K562 (cell line): ENCODE results near the gene DBNDD2. TPM values are rescaled to one million over a fixed set of nuclear protein-coding genes. Genes with fewer than 3 reads are reported as not detected.
A peak's percentile ranks its signal among the peaks of the same experiment; 100 is the strongest.

Experiments used
- DMBX1 ChIP-seq: fragments of 250-450 bp; sonication (Bioruptor Pico); IDR thresholded peaks from 2 replicates; pipeline ENCODE4 v1.8.0; 2022; ENCODE audit warnings: inconsistent platforms, mild to moderate bottlenecking, moderate library complexity, borderline replicate concordance
- FOXP1 ChIP-seq: sonication (generic); formaldehyde crosslinking; IDR thresholded peaks from 2 replicates; pipeline ENCODE4 v1.8.0; 2022; ENCODE audit warnings: mild to moderate bottlenecking, missing genetic modification reagents
- HDAC8 ChIP-seq: fragments of 450-650 bp; IDR thresholded peaks from 2 replicates; pipeline ENCODE4 v1.6.1; 2016; ENCODE audit warnings: mild to moderate bottlenecking, missing genetic modification characterization, moderate library complexity, missing compliant biosample characterization
- HEY1 ChIP-seq: fragments of 250-450 bp; sonication (Bioruptor Pico); IDR thresholded peaks from 2 replicates; pipeline ENCODE4 v1.5.0; 2020; ENCODE audit warnings: mild to moderate bottlenecking, moderate library complexity, borderline replicate concordance
- NEUROD1 ChIP-seq: fragments of 150-350 bp; IDR thresholded peaks from 2 replicates; pipeline ENCODE4 v1.6.1; 2014; ENCODE audit warnings: borderline replicate concordance, low read length, low read depth; ENCODE audit not compliant: partially characterized antibody
- NR2C2 ChIP-seq, 2 experiments: fragments of 200-800 bp in 1 of 2; sonication (Bioruptor generic) in 1 of 2; sonication (generic) in 1 of 2; formaldehyde crosslinking in 1 of 2; IDR thresholded peaks; 2 replicates each; pipeline versions ENCODE4 v1.6.1 to v1.8.0; 2016 to 2022; ENCODE audit warnings: mild to moderate bottlenecking in 1 of 2, missing compliant biosample characterization in 1 of 2, missing genetic modification characterization in 1 of 2, missing genetic modification reagents in 1 of 2
- PHB ChIP-seq: fragments of 250-450 bp; sonication (Bioruptor Pico); IDR thresholded peaks from 2 replicates; pipeline ENCODE4 v1.5.0; 2021
- TAF15 ChIP-seq: fragments of 200-400 bp; formaldehyde crosslinking; IDR thresholded peaks from 2 replicates; pipeline ENCODE4 v1.6.1; 2017; ENCODE audit warnings: mild to moderate bottlenecking, low read depth, low read length, moderate library complexity
- TAF7 ChIP-seq: fragments of 450-650 bp; IDR thresholded peaks from 2 replicates; pipeline ENCODE4 v1.6.1; 2016; ENCODE audit warnings: missing genetic modification characterization, missing compliant biosample characterization
- TCF7L2 ChIP-seq: fragments of 150-350 bp; IDR thresholded peaks from 2 replicates; pipeline ENCODE4 v1.6.1; 2016; ENCODE audit warnings: low read depth, mild to moderate bottlenecking, low read length, moderate library complexity
- ZNF146 ChIP-seq: IDR thresholded peaks from one replicate; pipeline ENCODE4 v1.6.1; 2018; ENCODE audit warnings: missing compliant biosample characterization; ENCODE audit not compliant: unreplicated experiment
- ZNF24 ChIP-seq: fragments of 450-650 bp; IDR thresholded peaks from 2 replicates; pipeline ENCODE4 v1.6.1; 2016
- ZNF780A ChIP-seq: fragments of 250-450 bp; sonication (Bioruptor Pico); IDR thresholded peaks from 2 replicates; pipeline ENCODE4 v1.5.0; 2021; ENCODE audit warnings: mild to moderate bottlenecking
- polyA plus RNA-seq, 8 experiments: library from polyadenylated mRNA; depleted of rRNA in 4 of 8; stranded (reverse) in 5 of 8; unstranded in 3 of 8; fragments of >200 nt; fragmentation: Nextera tagmentation in 2 of 8; fragmentation: Illumina TruSeq in 1 of 8; extraction: Ambion mirVana in 2 of 8; extraction: Trizol in 1 of 8; gene quantifications; 2 replicates each; pipeline versions ENCODE4 v1.2.1 to v1.2.3, GENCODE V29; 2011 to 2014; ENCODE audit warnings: inconsistent platforms in 1 of 8, missing spikeins in 1 of 8
- total RNA-seq, 7 experiments: library from RNA; depleted of rRNA in 6 of 7; stranded (reverse); fragments of >200 nt in 6 of 7; fragmentation: Illumina TruSeq in 2 of 7; extraction: Trizol in 2 of 7; gene quantifications; 2 replicates each; pipeline versions ENCODE4 v1.2.1 to v1.2.3, GENCODE V29; 2011 to 2021; ENCODE audit warnings: low replicate concordance in 1 of 7
- TF ChIP-seq, protein P1 (sequence below): fragments of 450-650 bp; IDR thresholded peaks from 2 replicates; pipeline ENCODE4 v1.6.1; 2016
- TF ChIP-seq, protein P2 (sequence below): fragments of 250-450 bp; sonication (Bioruptor Pico); IDR thresholded peaks from 2 replicates; pipeline ENCODE4 v1.4.0; 2020; ENCODE audit warnings: mild to moderate bottlenecking, moderate library complexity
- TF ChIP-seq, protein P3 (sequence below): fragments of 200-800 bp; sonication (Bioruptor generic); IDR thresholded peaks from 2 replicates; pipeline ENCODE4 v1.6.1; 2017; ENCODE audit warnings: missing genetic modification characterization, missing compliant biosample characterization
- TF ChIP-seq, protein P4 (sequence below), 3 experiments: fragments of 200-800 bp in 1 of 3; sonication (Bioruptor generic) in 1 of 3; sonication (generic) in 1 of 3; formaldehyde crosslinking in 1 of 3; IDR thresholded peaks; 2 replicates each; pipeline versions ENCODE4 v1.6.1 to v1.8.0; 2016 to 2022; ENCODE audit warnings: mild to moderate bottlenecking in 2 of 3, missing compliant biosample characterization in 2 of 3, missing genetic modification characterization in 2 of 3, missing genetic modification reagents in 1 of 3
- TF ChIP-seq, protein P5 (sequence below): fragments of 250-450 bp; sonication (Bioruptor Pico); IDR thresholded peaks from 2 replicates; pipeline ENCODE4 v1.8.0; 2021; ENCODE audit warnings: mild to moderate bottlenecking, moderate library complexity

DBNDD2 gene
- total and polyA plus RNA-seq, 9 of the 15 experiments (the other 6 are each of a cell fraction or from before 2014, with no cell fraction given) = 12.8 to 64.0 (median 35.8) TPM

DNA sequence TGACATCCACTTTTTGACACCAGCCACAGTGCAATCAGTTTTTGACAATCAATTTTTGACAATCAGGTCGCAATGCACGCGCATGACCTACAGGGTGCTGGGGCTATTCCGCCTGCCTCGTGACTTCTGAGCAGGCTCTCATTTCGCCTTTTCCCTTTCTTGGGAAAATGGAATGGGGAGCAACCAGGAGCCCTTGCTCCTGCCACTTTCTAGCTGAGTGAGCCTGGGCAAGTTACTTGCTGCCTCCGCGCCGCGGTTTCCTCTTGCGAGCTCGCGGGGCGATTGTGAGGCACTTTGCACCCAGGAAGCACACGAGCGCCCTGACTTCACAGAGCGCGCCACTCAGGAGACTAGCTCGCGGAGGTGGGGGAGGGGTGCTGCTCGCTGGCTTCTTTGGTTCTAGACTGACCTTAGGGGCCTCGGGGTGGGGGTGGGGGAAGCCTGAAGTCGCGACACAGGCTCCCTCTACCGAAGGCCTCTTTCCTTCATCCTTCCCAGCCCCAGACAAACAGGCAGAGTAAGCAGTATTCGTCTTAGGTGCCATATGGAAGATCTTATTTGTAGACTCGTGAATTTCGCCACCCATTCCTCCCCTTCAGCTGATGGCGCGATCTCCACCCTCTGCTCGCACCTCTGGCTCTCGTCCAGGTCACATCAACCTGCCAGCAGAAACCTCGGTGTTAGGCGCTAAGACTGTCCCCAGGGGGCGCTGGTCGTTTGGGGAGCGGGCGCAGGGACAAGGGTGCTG lies 34.6 kb upstream of the DBNDD2 start (continued):
- TF ChIP-seq HEY1 (CRISPR knock-in tag) = no peak
- 0 out of 2 replicates have a peak, but pooled peaks have one; percentile 12 for TF ChIP-seq ZNF24
- no peak for TF ChIP-seq FOXP1 (CRISPR knock-in tag)
- no peak for TF ChIP-seq TCF7L2
- no peak for TF ChIP-seq PHB (CRISPR knock-in tag)
- 0 out of 2 replicates have a peak, but pooled peaks have one; percentile 19 for TF ChIP-seq DMBX1 (CRISPR knock-in tag)
- TF ChIP-seq, protein P1, sequence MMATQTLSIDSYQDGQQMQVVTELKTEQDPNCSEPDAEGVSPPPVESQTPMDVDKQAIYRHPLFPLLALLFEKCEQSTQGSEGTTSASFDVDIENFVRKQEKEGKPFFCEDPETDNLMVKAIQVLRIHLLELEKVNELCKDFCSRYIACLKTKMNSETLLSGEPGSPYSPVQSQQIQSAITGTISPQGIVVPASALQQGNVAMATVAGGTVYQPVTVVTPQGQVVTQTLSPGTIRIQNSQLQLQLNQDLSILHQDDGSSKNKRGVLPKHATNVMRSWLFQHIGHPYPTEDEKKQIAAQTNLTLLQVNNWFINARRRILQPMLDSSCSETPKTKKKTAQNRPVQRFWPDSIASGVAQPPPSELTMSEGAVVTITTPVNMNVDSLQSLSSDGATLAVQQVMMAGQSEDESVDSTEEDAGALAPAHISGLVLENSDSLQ = peak; percentile 92
- no peak for TF ChIP-seq ZNF780A (CRISPR knock-in tag)
- TF ChIP-seq, protein P2, sequence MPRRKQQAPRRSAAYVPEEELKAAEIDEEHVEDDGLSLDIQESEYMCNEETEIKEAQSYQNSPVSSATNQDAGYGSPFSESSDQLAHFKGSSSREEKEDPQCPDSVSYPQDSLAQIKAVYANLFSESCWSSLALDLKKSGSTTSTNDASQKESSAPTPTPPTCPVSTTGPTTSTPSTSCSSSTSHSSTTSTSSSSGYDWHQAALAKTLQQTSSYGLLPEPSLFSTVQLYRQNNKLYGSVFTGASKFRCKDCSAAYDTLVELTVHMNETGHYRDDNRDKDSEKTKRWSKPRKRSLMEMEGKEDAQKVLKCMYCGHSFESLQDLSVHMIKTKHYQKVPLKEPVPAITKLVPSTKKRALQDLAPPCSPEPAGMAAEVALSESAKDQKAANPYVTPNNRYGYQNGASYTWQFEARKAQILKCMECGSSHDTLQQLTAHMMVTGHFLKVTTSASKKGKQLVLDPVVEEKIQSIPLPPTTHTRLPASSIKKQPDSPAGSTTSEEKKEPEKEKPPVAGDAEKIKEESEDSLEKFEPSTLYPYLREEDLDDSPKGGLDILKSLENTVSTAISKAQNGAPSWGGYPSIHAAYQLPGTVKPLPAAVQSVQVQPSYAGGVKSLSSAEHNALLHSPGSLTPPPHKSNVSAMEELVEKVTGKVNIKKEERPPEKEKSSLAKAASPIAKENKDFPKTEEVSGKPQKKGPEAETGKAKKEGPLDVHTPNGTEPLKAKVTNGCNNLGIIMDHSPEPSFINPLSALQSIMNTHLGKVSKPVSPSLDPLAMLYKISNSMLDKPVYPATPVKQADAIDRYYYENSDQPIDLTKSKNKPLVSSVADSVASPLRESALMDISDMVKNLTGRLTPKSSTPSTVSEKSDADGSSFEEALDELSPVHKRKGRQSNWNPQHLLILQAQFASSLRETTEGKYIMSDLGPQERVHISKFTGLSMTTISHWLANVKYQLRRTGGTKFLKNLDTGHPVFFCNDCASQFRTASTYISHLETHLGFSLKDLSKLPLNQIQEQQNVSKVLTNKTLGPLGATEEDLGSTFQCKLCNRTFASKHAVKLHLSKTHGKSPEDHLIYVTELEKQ = no peak
- TF ChIP-seq, protein P3, sequence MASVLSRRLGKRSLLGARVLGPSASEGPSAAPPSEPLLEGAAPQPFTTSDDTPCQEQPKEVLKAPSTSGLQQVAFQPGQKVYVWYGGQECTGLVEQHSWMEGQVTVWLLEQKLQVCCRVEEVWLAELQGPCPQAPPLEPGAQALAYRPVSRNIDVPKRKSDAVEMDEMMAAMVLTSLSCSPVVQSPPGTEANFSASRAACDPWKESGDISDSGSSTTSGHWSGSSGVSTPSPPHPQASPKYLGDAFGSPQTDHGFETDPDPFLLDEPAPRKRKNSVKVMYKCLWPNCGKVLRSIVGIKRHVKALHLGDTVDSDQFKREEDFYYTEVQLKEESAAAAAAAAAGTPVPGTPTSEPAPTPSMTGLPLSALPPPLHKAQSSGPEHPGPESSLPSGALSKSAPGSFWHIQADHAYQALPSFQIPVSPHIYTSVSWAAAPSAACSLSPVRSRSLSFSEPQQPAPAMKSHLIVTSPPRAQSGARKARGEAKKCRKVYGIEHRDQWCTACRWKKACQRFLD (CRISPR knock-in tag) = no peak
- TF ChIP-seq NEUROD1 = peak; percentile 12
- peak; percentile 77 for TF ChIP-seq TAF7 (tag)
- TF ChIP-seq, protein P4, sequence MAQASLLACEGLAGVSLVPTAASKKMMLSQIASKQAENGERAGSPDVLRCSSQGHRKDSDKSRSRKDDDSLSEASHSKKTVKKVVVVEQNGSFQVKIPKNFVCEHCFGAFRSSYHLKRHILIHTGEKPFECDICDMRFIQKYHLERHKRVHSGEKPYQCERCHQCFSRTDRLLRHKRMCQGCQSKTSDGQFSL (CRISPR knock-in tag; IDR thresholded peaks at IDR 0.05) = no peak
- TF ChIP-seq, protein P4 (tag; IDR thresholded peaks at IDR 0.05) = 0 out of 4 replicates have a peak, but pooled peaks of 1 of the 2 experiments have one; percentile 28
- no peak for TF ChIP-seq TAF15
- TF ChIP-seq NR2C2 (CRISPR knock-in tag; IDR thresholded peaks at IDR 0.05) = no peak
- TF ChIP-seq NR2C2 (tag; IDR thresholded peaks at IDR 0.05) = peak; percentile 70
- TF ChIP-seq HDAC8 (tag) = no peak
- TF ChIP-seq ZNF146 (CRISPR knock-in tag) = no peak
- TF ChIP-seq, protein P5, sequence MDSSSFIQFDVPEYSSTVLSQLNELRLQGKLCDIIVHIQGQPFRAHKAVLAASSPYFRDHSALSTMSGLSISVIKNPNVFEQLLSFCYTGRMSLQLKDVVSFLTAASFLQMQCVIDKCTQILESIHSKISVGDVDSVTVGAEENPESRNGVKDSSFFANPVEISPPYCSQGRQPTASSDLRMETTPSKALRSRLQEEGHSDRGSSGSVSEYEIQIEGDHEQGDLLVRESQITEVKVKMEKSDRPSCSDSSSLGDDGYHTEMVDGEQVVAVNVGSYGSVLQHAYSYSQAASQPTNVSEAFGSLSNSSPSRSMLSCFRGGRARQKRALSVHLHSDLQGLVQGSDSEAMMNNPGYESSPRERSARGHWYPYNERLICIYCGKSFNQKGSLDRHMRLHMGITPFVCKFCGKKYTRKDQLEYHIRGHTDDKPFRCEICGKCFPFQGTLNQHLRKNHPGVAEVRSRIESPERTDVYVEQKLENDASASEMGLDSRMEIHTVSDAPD (CRISPR knock-in tag) = no peak
